ENCODE results near the gene PRTFDC1. TPM values are rescaled to one million over a fixed set of nuclear protein-coding genes. Genes with fewer than 3 reads are reported as not detected.

Gene PRTFDC1
- total RNA-seq, 2 donors from 2014 or later = 0.80 to 2.0 TPM

- no peak for DNase-seq (ENCODE audit: low spot score)
- no peaks in the 10 kb centered on the region for H3K9me3 ChIP-seq
- intact Hi-C loops (cut with DNase I) = no loop called here
- H3K27ac ChIP-seq = no peak overlapping the region
- TF ChIP-seq POLR2A (IDR thresholded peaks at IDR 0.05) (no peak), CTCF (IDR thresholded peaks at IDR 0.05) (no peak), POLR2AphosphoS5 (IDR thresholded peaks at IDR 0.05) (no peak)
- 53% methylated on average over 2 of the region's 2 CpGs for WGBS
- no peaks in the 10 kb centered on the region for H3K36me3 ChIP-seq
- no peaks in the 10 kb centered on the region for H3K4me1 ChIP-seq (replicated peaks)
- no peak overlapping the region for H3K4me3 ChIP-seq
- no peaks in the 10 kb centered on the region for H3K27me3 ChIP-seq (replicated peaks; ENCODE audit: insufficient read depth)
Observed at GRCh38 chr10:24824536-24824935, 127.9 kb downstream of the PRTFDC1 start.

- DNase-seq (ENCODE audit: low spot score) = no peak
- no peak for TF ChIP-seq CTCF (IDR thresholded peaks at IDR 0.05)
- TF ChIP-seq POLR2A (IDR thresholded peaks at IDR 0.05) = no peak
- TF ChIP-seq POLR2AphosphoS5 (IDR thresholded peaks at IDR 0.05) = no peak
- no peaks in the 10 kb centered on the region for H3K36me3 ChIP-seq
- H3K4me1 ChIP-seq (replicated peaks) = no peaks in the 10 kb centered on the region
- no peak overlapping the region for H3K27ac ChIP-seq
- intact Hi-C loops (cut with DNase I) = no loop called here
- no peak overlapping the region for H3K4me3 ChIP-seq
- H3K9me3 ChIP-seq = no peaks in the 10 kb centered on the region
- no peaks in the 10 kb centered on the region for H3K27me3 ChIP-seq (replicated peaks; ENCODE audit: insufficient read depth)
Observed at GRCh38 chr10:24824124-24824523, 128.3 kb downstream of the PRTFDC1 start.

- intact Hi-C loops (cut with DNase I) = no loop called here
- Histone ChIP-seq H3K27me3 (replicated peaks; ENCODE audit: insufficient read depth) (no peaks in the 10 kb centered on the region), H3K9me3 (no peaks in the 10 kb centered on the region), H3K27ac (no peak overlapping the region), H3K4me1 (replicated peaks) (no peaks in the 10 kb centered on the region), H3K4me3 (no peak overlapping the region), H3K36me3 (no peaks in the 10 kb centered on the region)
- TF ChIP-seq POLR2A (IDR thresholded peaks at IDR 0.05) (no peak), CTCF (IDR thresholded peaks at IDR 0.05) (no peak), POLR2AphosphoS5 (IDR thresholded peaks at IDR 0.05) (no peak)
- no peak for DNase-seq (ENCODE audit: low spot score)
- 44% methylated on average over 2 of the region's 2 CpGs for WGBS
Observed at GRCh38 chr10:24822590-24822989, 129.8 kb downstream of the PRTFDC1 start.

GRCh38 chr10:24821986-24822385 lies 130.4 kb downstream of the PRTFDC1 start:
- WGBS = 88% methylated on average over 3 of the region's 3 CpGs
- TF ChIP-seq POLR2A (IDR thresholded peaks at IDR 0.05) (no peak), CTCF (IDR thresholded peaks at IDR 0.05) (no peak), POLR2AphosphoS5 (IDR thresholded peaks at IDR 0.05) (no peak)
- no peak overlapping the region for H3K4me3 ChIP-seq
- no peak for DNase-seq (ENCODE audit: low spot score)
- no peaks in the 10 kb centered on the region for H3K9me3 ChIP-seq
- no peaks in the 10 kb centered on the region for H3K4me1 ChIP-seq (replicated peaks)
- intact Hi-C loops (cut with DNase I) = no loop called here
- H3K36me3 ChIP-seq = no peaks in the 10 kb centered on the region
- H3K27me3 ChIP-seq (replicated peaks; ENCODE audit: insufficient read depth) = no peaks in the 10 kb centered on the region
- no peak overlapping the region for H3K27ac ChIP-seq

- no peaks in the 10 kb centered on the region for H3K9me3 ChIP-seq
- TF ChIP-seq POLR2A (IDR thresholded peaks at IDR 0.05) (no peak), POLR2AphosphoS5 (IDR thresholded peaks at IDR 0.05) (no peak), CTCF (IDR thresholded peaks at IDR 0.05) (no peak)
Observed at GRCh38 chr10:24816868-24817396, 135.5 kb downstream of the PRTFDC1 start.

More at GRCh38 chr10:24816868-24817396, 135.5 kb downstream of the PRTFDC1 start:
- H3K36me3 ChIP-seq = no peaks in the 10 kb centered on the region
- no peak for DNase-seq (ENCODE audit: low spot score)
- H3K4me3 ChIP-seq = no peak overlapping the region
- H3K4me1 ChIP-seq (replicated peaks) = no peaks in the 10 kb centered on the region
- H3K27ac ChIP-seq = no peak overlapping the region
- H3K27me3 ChIP-seq (replicated peaks; ENCODE audit: insufficient read depth) = no peaks in the 10 kb centered on the region
- intact Hi-C loops (cut with DNase I) = no loop called here
- 77% methylated on average over 6 of the region's 6 CpGs for WGBS
